GM10266 (cell line): ENCODE results near the gene CHRNA5.
"Not testable (repeated sequence)": the region's sequence is repeated elsewhere in the genome, so short reads cannot be mapped to it uniquely, and the experiment has no call there.

Source experiments
- DNase-seq: peaks from one replicate; pipeline ENCODE4 v3.0.0; 2012; ENCODE audit errors: extremely low spot score
- CTCF ChIP-seq: IDR thresholded peaks from 2 replicates; pipeline ENCODE4 v1.5.1; 2012; ENCODE audit warnings: mild to moderate bottlenecking, low read depth; ENCODE audit not compliant: control insufficient read depth, insufficient read depth; ENCODE audit errors: missing control alignments

Gene CHRNA5

DNA sequence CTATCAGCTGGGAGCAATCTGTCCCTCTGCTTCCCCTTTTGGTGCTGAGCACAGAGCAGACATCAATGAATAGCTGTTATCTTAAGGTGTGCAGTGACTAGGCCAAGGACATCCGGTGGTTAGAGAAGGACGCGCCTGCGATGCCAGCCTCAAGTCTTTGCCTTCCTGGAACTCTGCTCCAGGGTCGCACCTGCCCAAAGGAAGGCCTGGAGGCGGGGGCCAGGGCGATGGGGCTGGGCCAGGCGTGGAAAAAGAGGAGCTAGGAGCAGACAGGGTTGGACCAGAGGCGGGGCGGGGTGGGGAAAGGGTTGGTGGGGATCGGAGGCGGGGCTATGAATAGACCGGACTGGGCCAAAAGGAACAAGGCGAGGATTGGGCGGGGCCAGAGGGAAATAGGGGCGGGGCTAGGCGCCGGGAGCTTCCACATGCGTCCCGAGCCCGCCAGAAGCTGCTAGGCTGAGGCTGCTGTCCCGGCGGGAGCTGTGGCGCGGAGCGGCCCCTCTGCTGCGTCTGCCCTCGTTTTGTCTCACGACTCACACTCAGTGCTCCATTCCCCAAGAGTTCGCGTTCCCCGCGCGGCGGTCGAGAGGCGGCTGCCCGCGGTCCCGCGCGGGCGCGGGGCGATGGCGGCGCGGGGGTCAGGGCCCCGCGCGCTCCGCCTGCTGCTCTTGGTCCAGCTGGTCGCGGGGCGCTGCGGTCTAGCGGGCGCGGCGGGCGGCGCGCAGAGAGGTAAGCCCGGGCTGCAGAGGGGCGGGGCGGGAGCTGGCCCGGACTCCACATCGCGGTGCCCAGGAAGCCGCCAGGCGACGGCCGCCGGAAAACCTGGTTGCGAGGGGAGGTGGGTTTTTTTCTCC is at the start of gene CHRNA5:
CHRNA5 (plus strand) TSS at position 424 of the 854 bp plus-strand sequence; CDS start at position 624, 200 bp downstream.
- TF ChIP-seq CTCF, result no peak
- DNase-seq, result peak; percentile 82

GRCh38 chr15:78520035-78520434 is 45.3 kb upstream of the CHRNA5 start:
- DNase-seq, result not testable (repeated sequence)

DNA sequence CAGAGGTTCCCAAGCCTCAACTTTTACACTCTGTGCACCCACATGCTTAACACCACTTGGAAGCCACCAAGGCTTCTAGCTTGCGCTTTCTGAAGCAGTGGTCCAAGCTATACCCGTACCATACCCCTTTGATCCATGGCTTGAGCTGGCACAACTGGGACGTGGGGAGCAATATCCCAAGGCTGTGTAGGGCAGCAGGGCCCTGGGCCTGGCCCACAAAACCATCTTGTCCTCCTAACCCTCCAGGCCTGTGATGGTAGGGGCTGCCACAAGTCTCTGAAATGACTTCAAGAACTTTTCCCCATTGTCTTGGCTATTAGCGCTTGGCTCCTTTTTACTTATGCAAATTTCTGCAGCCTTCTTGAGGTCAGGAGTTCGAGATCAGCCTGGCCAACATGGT is 41.1 kb upstream of the CHRNA5 start:
- DNase-seq, result no peak
- no peak for TF ChIP-seq CTCF

DNA sequence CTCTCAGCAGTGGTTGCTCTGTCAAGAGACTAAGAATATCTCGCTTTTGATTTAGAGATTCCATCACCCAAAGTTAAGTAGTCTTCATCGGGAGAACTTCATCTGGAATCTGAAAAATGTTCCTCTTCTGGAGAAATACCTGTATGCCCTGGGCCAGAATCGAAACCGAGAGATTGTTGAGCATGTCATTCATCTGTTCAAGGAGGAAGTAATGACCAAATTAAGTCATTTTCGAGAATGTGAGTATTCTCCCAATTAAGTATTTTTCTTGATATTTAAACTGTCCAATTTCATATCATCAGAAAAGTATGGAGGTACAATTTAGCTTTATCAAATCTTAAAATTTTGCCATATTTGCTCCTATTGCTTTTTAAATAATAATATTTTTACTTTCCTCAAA is 38.0 kb upstream of the CHRNA5 start:
- TF ChIP-seq CTCF, result no peak
- DNase-seq, result no peak

DNA sequence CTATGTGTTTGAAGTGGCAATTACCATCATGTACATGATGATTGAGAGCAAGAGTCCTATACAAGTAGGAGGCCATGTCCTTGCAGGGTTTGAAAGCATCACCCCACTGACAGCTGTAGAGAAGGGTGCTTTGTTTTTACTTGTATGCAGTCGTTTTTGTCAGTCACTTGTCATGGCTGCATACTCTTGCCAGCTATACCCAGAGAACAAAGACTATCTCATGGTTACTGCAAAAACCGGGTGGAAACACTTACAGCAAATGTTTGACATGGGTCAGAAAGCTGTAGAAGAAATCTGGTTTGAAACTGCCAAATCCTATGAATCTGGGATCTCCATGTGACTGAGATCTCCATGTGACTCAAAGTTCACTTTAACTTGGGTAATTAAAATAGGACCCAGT is 32.0 kb upstream of the CHRNA5 start:
- no peak for TF ChIP-seq CTCF
- no peak for DNase-seq

GRCh38 chr15:78536134-78536533 is 29.2 kb upstream of the CHRNA5 start:
- no peak for TF ChIP-seq CTCF
- DNase-seq, result no peak

GRCh38 chr15:78537266-78537905 is 27.9 kb upstream of the CHRNA5 start:
- no peak for DNase-seq
- TF ChIP-seq CTCF, result no peak
